ENCODE results near the gene STXBP6.

- no peak for TF ChIP-seq CTCF (conservative IDR thresholded peaks at IDR 0.05)
- no peak for TF ChIP-seq EZH2 (IDR thresholded peaks at IDR 0.05; ENCODE audit: low read depth)
Observed at GRCh38 chr14:24883576-24883975, 166.4 kb downstream of the STXBP6 start.

Measured in PC-9 (cell line).